Activated T-cell treated with anti-CD3 and anti-CD28 coated beads, Interleukin-2, amount 50 U/mL, for 24 hours (primary cell): Measurements from ENCODE around the gene ARHGEF16.

Experiments
- DNase-seq: peaks from one replicate; pipeline ENCODE4 v3.0.0-alpha.2; 2020
- H3K27ac Mint-ChIP-seq: 2 replicates; pipeline ENCODE4 v1.8.0; 2020; ENCODE audit warnings: mild to moderate bottlenecking, mixed read lengths
- H3K27me3 Mint-ChIP-seq: 2 replicates; pipeline ENCODE4 v1.8.0; 2020; ENCODE audit warnings: mixed read lengths
- H3K36me3 Mint-ChIP-seq: 2 replicates; pipeline ENCODE4 v1.8.0; 2020; ENCODE audit warnings: low read depth, mixed read lengths
- H3K4me1 Mint-ChIP-seq: 2 replicates; pipeline ENCODE4 v1.8.0; 2020; ENCODE audit warnings: low read depth, mixed read lengths
- H3K4me3 Mint-ChIP-seq: 2 replicates; pipeline ENCODE4 v1.8.0; 2020; ENCODE audit warnings: mild to moderate bottlenecking, moderate library complexity, mixed read lengths
- H3K9me3 Mint-ChIP-seq: 2 replicates; pipeline ENCODE4 v1.8.0; 2020; ENCODE audit warnings: mixed read lengths

The ARHGEF16 gene

GRCh38 chr1:3506943-3507342 lies 52.5 kb downstream of the ARHGEF16 start:
- Mint-ChIP-seq H3K27ac (no peak overlapping the region), H3K4me1 (no peaks in the 10 kb centered on the region), H3K36me3 (peaks cover 6% of the 10 kb centered on the region), H3K4me3 (no peak overlapping the region), H3K27me3 (no peaks in the 10 kb centered on the region), H3K9me3 (no peaks in the 10 kb centered on the region)
- DNase-seq: no peak

- Mint-ChIP-seq H3K36me3 (peaks cover 9% of the 10 kb centered on the region), H3K27ac (no peak overlapping the region), H3K9me3 (no peaks in the 10 kb centered on the region), H3K4me3 (no peak overlapping the region), H3K4me1 (no peaks in the 10 kb centered on the region), H3K27me3 (no peaks in the 10 kb centered on the region)
- DNase-seq: no peak
Measured at GRCh38 chr1:3507636-3508275, 53.3 kb downstream of the ARHGEF16 start.

DNA sequence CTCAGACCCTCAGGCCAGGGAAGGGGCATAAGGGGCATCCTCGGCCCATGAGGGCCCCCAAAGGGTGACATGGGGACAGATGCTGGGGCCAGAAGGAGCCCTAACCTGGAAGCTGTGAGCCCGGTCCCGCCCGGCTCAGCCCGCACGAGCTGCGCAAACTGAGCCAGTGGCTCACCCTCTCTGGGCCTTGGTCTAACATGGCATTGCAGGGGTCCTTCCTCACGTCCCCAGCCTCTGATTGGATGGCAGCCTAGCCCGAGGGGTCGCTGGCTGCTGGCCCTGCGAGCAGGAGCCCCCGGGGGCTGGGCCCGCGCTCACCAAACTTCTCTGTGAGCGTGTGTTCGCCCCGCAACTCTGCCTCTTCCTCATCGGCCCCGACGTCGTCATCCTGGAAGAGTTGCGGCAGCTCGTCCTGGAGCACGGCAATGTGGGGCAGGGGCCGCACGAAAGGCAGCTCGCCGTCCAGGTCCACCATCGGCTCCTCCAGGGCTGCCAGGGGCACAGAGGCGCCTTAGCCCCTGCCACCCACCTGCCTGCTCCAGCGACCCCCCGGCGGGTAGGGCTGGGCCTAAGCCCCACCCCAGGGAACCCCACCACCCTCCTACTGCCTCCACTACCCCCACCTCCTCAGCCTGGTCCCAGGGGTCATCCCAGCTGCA lies 54.4 kb downstream of the ARHGEF16 start:
- no peak for DNase-seq
- peaks cover 9% of the 10 kb centered on the region for H3K36me3 Mint-ChIP-seq
- no peaks in the 10 kb centered on the region for H3K9me3 Mint-ChIP-seq
- no peaks in the 10 kb centered on the region for H3K27me3 Mint-ChIP-seq
- H3K27ac Mint-ChIP-seq: no peak overlapping the region
- no peaks in the 10 kb centered on the region for H3K4me1 Mint-ChIP-seq
- H3K4me3 Mint-ChIP-seq: no peak overlapping the region

DNA sequence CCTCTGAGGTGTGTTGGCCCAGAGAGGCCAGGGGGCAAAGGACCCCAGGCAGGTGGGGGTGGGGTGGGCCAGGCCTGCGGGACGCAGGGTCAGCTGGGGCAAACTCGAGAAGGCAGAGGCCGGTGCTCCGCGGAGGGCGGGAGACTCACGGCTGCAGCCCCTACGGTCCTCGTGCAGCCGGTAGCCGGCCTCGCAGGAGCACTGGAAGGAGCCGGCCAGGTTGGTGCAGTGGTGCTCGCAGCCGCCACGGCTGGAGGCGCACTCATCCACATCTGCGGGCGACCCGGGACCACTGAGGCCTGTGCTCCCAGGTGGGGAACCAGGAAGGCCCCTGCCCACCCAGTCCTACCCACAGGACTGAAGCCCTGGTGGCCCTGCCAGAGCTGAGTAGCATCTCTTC lies 55.3 kb downstream of the ARHGEF16 start:
- no peaks in the 10 kb centered on the region for H3K9me3 Mint-ChIP-seq
- no peak for DNase-seq
- no peaks in the 10 kb centered on the region for H3K27me3 Mint-ChIP-seq
- H3K4me3 Mint-ChIP-seq: no peak overlapping the region
- H3K27ac Mint-ChIP-seq: no peak overlapping the region
- no peaks in the 10 kb centered on the region for H3K4me1 Mint-ChIP-seq
- peaks cover 9% of the 10 kb centered on the region for H3K36me3 Mint-ChIP-seq

DNA sequence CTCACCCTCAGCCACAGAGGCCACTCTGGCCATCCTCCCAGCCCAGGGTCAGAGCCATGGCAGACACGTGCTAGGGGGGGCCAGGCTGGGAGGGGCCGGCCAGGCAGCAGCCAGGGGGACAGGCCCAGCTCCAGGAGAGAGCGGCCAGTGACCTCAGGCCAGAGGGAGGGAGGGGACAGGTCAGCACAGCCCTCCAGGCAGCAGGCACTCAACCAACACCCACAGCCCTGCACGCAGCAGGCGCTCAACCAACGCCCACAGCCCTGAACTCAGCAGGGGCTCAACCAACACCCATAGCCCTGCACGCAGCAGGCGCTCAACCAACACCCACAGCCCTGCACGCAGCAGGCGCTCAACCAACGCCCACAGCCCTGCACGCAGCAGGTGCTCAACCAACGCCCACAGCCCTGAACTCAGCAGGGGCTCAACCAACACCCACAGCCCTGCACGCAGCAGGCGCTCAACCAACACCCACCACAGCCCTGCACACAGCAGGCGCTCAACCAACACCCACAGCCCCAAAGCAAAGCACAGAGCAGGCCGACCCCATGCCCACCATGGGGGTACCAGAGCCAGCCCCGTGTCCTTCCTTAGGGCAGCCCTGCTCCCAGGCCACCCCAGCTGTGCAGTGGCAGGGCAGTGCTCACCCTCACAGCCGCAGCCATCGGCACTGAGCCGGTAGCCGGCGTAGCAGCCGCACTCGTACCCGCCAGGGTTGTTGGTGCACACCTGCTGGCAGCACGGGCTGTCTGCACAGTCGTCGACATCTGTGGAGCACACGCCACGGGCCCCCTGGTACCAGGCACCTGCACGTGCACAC lies 55.9 kb downstream of the ARHGEF16 start:
- Mint-ChIP-seq H3K9me3 (no peaks in the 10 kb centered on the region), H3K4me3 (no peak overlapping the region), H3K4me1 (no peaks in the 10 kb centered on the region), H3K36me3 (peaks cover 9% of the 10 kb centered on the region), H3K27ac (no peak overlapping the region), H3K27me3 (no peaks in the 10 kb centered on the region)
- no peak for DNase-seq

DNA sequence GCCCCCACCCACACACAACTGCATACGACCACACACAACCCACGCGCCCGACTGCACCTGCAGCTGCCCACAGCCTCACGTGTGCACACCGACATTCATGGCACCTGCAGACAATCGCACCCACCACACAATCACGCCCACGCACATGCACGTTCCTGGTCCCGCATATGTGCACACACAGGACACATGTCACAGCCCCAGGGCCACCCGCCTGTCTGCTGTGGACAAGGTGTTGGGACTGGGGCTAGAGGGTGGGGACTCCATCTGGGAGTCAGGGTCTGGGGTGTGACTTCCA lies 56.4 kb downstream of the ARHGEF16 start:
- Mint-ChIP-seq H3K4me3 (no peak overlapping the region), H3K27me3 (no peaks in the 10 kb centered on the region), H3K9me3 (no peaks in the 10 kb centered on the region), H3K4me1 (no peaks in the 10 kb centered on the region), H3K27ac (no peak overlapping the region), H3K36me3 (peaks cover 9% of the 10 kb centered on the region)
- DNase-seq: no peak

GRCh38 chr1:3511306-3511705 lies 56.8 kb downstream of the ARHGEF16 start:
- no peak for DNase-seq
- Mint-ChIP-seq H3K4me3 (no peak overlapping the region), H3K27ac (no peak overlapping the region), H3K27me3 (no peaks in the 10 kb centered on the region), H3K9me3 (no peaks in the 10 kb centered on the region), H3K36me3 (peaks cover 9% of the 10 kb centered on the region), H3K4me1 (no peaks in the 10 kb centered on the region)

GRCh38 chr1:3511856-3512255 lies 57.4 kb downstream of the ARHGEF16 start:
- Mint-ChIP-seq H3K4me3 (no peak overlapping the region), H3K4me1 (no peaks in the 10 kb centered on the region), H3K27ac (no peak overlapping the region), H3K27me3 (no peaks in the 10 kb centered on the region), H3K9me3 (no peaks in the 10 kb centered on the region), H3K36me3 (peaks cover 9% of the 10 kb centered on the region)
- no peak for DNase-seq

DNA sequence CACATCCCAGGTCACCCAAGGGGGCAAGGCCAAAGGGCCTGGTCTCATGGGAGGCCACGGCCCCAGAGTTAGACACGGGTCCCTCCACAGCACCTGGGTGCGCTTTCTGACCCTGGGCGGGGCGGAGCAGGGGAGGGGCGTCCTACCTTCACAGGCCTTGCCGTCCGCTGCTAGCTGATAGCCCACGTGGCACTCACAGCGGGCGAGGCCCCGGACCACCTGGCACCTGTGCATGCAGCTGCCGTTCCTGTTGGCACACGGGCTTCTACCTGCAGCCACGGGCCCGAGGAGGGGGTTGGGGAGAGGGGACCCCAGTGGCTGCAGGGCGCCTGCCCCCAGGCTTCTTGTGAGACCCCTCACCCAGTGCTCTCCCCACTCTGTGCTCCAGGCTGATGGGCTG lies 59.9 kb downstream of the ARHGEF16 start:
- no peaks in the 10 kb centered on the region for H3K9me3 Mint-ChIP-seq
- no peaks in the 10 kb centered on the region for H3K27me3 Mint-ChIP-seq
- DNase-seq: no peak
- H3K36me3 Mint-ChIP-seq: peaks cover 3% of the 10 kb centered on the region
- no peaks in the 10 kb centered on the region for H3K4me1 Mint-ChIP-seq
- H3K27ac Mint-ChIP-seq: no peak overlapping the region
- H3K4me3 Mint-ChIP-seq: no peak overlapping the region

- Mint-ChIP-seq H3K27me3 (no peaks in the 10 kb centered on the region), H3K4me3 (no peak overlapping the region), H3K4me1 (no peaks in the 10 kb centered on the region), H3K9me3 (no peaks in the 10 kb centered on the region), H3K27ac (no peak overlapping the region), H3K36me3 (peaks cover 3% of the 10 kb centered on the region)
- DNase-seq: no peak
Measured at GRCh38 chr1:3515272-3515671, 60.8 kb downstream of the ARHGEF16 start.

DNA sequence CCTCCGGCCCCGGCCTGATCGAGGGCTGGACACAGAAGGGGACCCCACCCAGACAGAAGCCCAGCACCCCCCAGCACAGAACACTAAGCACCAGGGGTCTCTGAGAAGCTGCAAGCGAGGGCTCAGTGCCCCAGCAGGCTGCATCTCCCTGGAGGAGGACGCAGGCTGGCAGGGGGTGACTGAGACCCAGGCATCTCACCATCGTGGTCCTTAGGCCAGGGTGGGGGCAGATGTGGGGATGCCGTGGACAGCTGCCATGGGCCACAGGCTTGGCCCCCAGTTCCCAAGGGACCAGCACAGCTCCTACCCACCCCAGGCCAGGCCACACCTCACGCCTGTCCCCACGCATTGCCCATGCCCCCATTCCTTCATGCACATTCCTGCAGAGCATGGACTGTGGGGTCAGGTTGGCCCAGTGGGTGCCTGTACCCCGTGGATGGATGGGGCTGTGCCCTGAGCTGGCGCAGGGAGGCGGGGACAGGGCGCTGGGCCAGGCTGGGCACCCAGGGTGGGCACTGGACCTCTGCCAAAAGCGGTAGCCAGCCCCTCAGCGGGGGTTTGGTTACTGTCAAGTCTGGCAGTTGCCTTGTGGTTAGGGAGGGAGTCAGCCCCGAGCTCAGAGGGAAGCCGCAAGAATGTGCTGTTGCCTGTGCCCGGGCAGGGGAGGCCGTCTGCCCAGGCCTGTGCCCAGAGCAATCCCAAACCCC lies 61.5 kb downstream of the ARHGEF16 start:
- H3K27ac Mint-ChIP-seq: no peak overlapping the region
- H3K9me3 Mint-ChIP-seq: no peaks in the 10 kb centered on the region
- H3K4me3 Mint-ChIP-seq: no peak overlapping the region
- DNase-seq: no peak
- H3K27me3 Mint-ChIP-seq: no peaks in the 10 kb centered on the region
- H3K36me3 Mint-ChIP-seq: peaks cover 3% of the 10 kb centered on the region
- H3K4me1 Mint-ChIP-seq: no peaks in the 10 kb centered on the region

GRCh38 chr1:3516481-3516869 lies 62.0 kb downstream of the ARHGEF16 start:
- no peaks in the 10 kb centered on the region for H3K4me1 Mint-ChIP-seq
- DNase-seq: no peak
- peaks cover 3% of the 10 kb centered on the region for H3K36me3 Mint-ChIP-seq

GRCh38 chr1:3516911-3517675 lies 62.6 kb downstream of the ARHGEF16 start:
- Mint-ChIP-seq H3K4me3 (no peak overlapping the region), H3K4me1 (no peaks in the 10 kb centered on the region), H3K27me3 (no peaks in the 10 kb centered on the region)

More at GRCh38 chr1:3516481-3516869, 62.0 kb downstream of the ARHGEF16 start:
- Mint-ChIP-seq H3K4me3 (no peak overlapping the region), H3K27me3 (no peaks in the 10 kb centered on the region), H3K9me3 (no peaks in the 10 kb centered on the region), H3K27ac (no peak overlapping the region)

GRCh38 chr1:3518256-3518655 lies 63.8 kb downstream of the ARHGEF16 start:
- H3K27ac Mint-ChIP-seq: no peak overlapping the region
- peak; percentile 53 for DNase-seq
- no peak overlapping the region for H3K4me3 Mint-ChIP-seq
- H3K9me3 Mint-ChIP-seq: no peaks in the 10 kb centered on the region
- no peaks in the 10 kb centered on the region for H3K36me3 Mint-ChIP-seq
- no peaks in the 10 kb centered on the region for H3K4me1 Mint-ChIP-seq
- no peaks in the 10 kb centered on the region for H3K27me3 Mint-ChIP-seq

More at GRCh38 chr1:3516911-3517675, 62.6 kb downstream of the ARHGEF16 start:
- Mint-ChIP-seq H3K27ac (no peak overlapping the region), H3K9me3 (no peaks in the 10 kb centered on the region), H3K36me3 (peaks cover 3% of the 10 kb centered on the region)
- no peak for DNase-seq
